IMR-90 (cell line): ENCODE measurements around the gene RUNDC3A. TPM values are rescaled to one million over a fixed set of nuclear protein-coding genes. Genes with fewer than 3 reads are reported as not detected.

Source experiments
- ATAC-seq: fragments of 200-7000 bp; cut with Tn5 transposase; 2 replicates; pipeline ENCODE4 v1.9.1; 2020; ENCODE audit warnings: low read depth, mild to moderate bottlenecking, moderate library complexity
- BruUV-seq: library from RNA; stranded (reverse); fragments of 400-500 nt; replicated peaks from 2 replicates; lab custom pipeline; 2021; lab: Mats Ljungman, UMichigan
- CTCF ChIA-PET: fragments of 300-600 bp; formaldehyde crosslinking; extraction: SDS; loops from one replicate; lab custom pipeline; 2021; ENCODE audit warnings: antibody characterized with exemption; lab: Yijun Ruan, JAX
- POLR2A ChIA-PET: fragments of 300-600 bp; sonication (Branson Sonifier 250); formaldehyde crosslinking; loops from one replicate; lab custom pipeline; 2022; ENCODE audit warnings: antibody characterized with exemption; ENCODE audit not compliant: unreplicated experiment; lab: Charles Lee
- DNase-seq: peaks from one replicate; pipeline ENCODE4 v3.0.0; 2013
- H2AFZ ChIP-seq: replicated peaks from 2 replicates; pipeline ENCODE3; 2013; ENCODE audit warnings: low read length, mild to moderate bottlenecking; ENCODE audit not compliant: poor library complexity
- H2AK5ac ChIP-seq: 2 replicates; pipeline ENCODE4 v1.6.1; 2013; ENCODE audit warnings: low read depth, low read length, inconsistent platforms
- H2AK9ac ChIP-seq: replicated peaks from 2 replicates; pipeline ENCODE3; 2013; ENCODE audit warnings: mild to moderate bottlenecking, low read depth, low read length, moderate library complexity; ENCODE audit not compliant: poor library complexity
- H2BK120ac ChIP-seq: 2 replicates; pipeline ENCODE4 v1.6.1; 2013; ENCODE audit warnings: low read depth, low read length, inconsistent platforms
- H2BK15ac ChIP-seq: 3 replicates; pipeline ENCODE4 v1.6.1; 2013; ENCODE audit warnings: low read depth, low read length, inconsistent platforms
- H2BK20ac ChIP-seq: 2 replicates; pipeline ENCODE4 v1.6.1; 2013; ENCODE audit warnings: low read depth, mild to moderate bottlenecking, inconsistent platforms, low read length, moderate library complexity
- H2BK5ac ChIP-seq: 2 replicates; pipeline ENCODE4 v1.6.1; 2013; ENCODE audit warnings: mild to moderate bottlenecking, low read depth, low read length, inconsistent platforms; ENCODE audit not compliant: poor library complexity, severe bottlenecking
- H3K14ac ChIP-seq: replicated peaks from 2 replicates; pipeline ENCODE4 v1.6.1; 2013; ENCODE audit warnings: low read depth, low read length, inconsistent platforms
- H3K18ac ChIP-seq: 2 replicates; pipeline ENCODE4 v1.6.1; 2013; ENCODE audit warnings: low read depth, low read length, control low read depth
- H3K23ac ChIP-seq: 2 replicates; pipeline ENCODE4 v1.6.1; 2013; ENCODE audit warnings: low read depth, low read length, inconsistent platforms
- H3K27ac ChIP-seq: 2 replicates; pipeline ENCODE4 v1.5.1; 2013; ENCODE audit warnings: mild to moderate bottlenecking, control low read depth, low read length; ENCODE audit not compliant: insufficient read depth
- H3K27me3 ChIP-seq: 2 replicates; pipeline ENCODE4 v1.6.1; 2013; ENCODE audit warnings: low read length; ENCODE audit not compliant: control insufficient read depth, insufficient read depth
- H3K36me3 ChIP-seq: 2 replicates; pipeline ENCODE4 v1.6.1; 2013; ENCODE audit warnings: low read length, mixed read lengths; ENCODE audit not compliant: control insufficient read depth, insufficient read depth
- H3K4ac ChIP-seq: 2 replicates; pipeline ENCODE4 v1.6.1; 2013; ENCODE audit warnings: low read depth, low read length, inconsistent platforms
- H3K4me1 ChIP-seq: 2 replicates; pipeline ENCODE4 v1.6.1; 2013; ENCODE audit warnings: low read length, mixed read lengths; ENCODE audit not compliant: control insufficient read depth, insufficient read depth
- H3K4me2 ChIP-seq: 2 replicates; pipeline ENCODE4 v1.6.1; 2013; ENCODE audit warnings: low read depth, mild to moderate bottlenecking, control low read depth, low read length, moderate library complexity
- H3K4me3 ChIP-seq: 2 replicates; pipeline ENCODE4 v1.5.1; 2013; ENCODE audit warnings: low read depth, mild to moderate bottlenecking, control low read depth, low read length, moderate library complexity; ENCODE audit not compliant: insufficient read depth
- H3K56ac ChIP-seq: 2 replicates; pipeline ENCODE4 v1.6.1; 2013; ENCODE audit warnings: low read length, inconsistent platforms; ENCODE audit not compliant: insufficient read depth; ENCODE audit errors: extremely low read depth
- H3K79me1 ChIP-seq, 2 experiments: 2 replicates each; pipeline ENCODE4 v1.6.1; 2013; ENCODE audit warnings: low read length in 2 of 2, inconsistent platforms in 1 of 2, low read depth in 1 of 2
- H3K9ac ChIP-seq: 2 replicates; pipeline ENCODE4 v1.6.1; 2013; ENCODE audit warnings: low read depth, low read length, control low read depth
- H3K9me1 ChIP-seq: 2 replicates; pipeline ENCODE4 v1.6.1; 2013; ENCODE audit warnings: low read length, inconsistent platforms; ENCODE audit not compliant: insufficient read depth
- H3K9me3 ChIP-seq: 2 replicates; pipeline ENCODE4 v1.6.1; 2013; ENCODE audit warnings: low read length; ENCODE audit not compliant: control insufficient read depth, insufficient read depth
- H4K20me1 ChIP-seq: 2 replicates; pipeline ENCODE4 v1.6.1; 2013; ENCODE audit warnings: low read length, inconsistent platforms; ENCODE audit not compliant: insufficient read depth
- H4K5ac ChIP-seq: 2 replicates; pipeline ENCODE4 v1.6.1; 2013; ENCODE audit warnings: mild to moderate bottlenecking, low read depth, low read length, control low read depth
- H4K8ac ChIP-seq, 2 experiments: 2 replicates each; pipeline ENCODE4 v1.6.1; 2013; ENCODE audit warnings: low read depth in 2 of 2, low read length in 2 of 2, control low read depth in 1 of 2, inconsistent platforms in 1 of 2
- H4K91ac ChIP-seq: 2 replicates; pipeline ENCODE4 v1.6.1; 2013; ENCODE audit warnings: low read depth, low read length, inconsistent platforms; ENCODE audit not compliant: insufficient read depth
- BHLHE40 ChIP-seq: fragments of 150-350 bp; IDR thresholded peaks from 2 replicates; pipeline ENCODE4 v1.6.1; 2016; ENCODE audit warnings: mild to moderate bottlenecking, low read depth, low read length
- CEBPB ChIP-seq: IDR thresholded peaks from 2 replicates; pipeline ENCODE4 v1.6.1; 2012; ENCODE audit warnings: low read depth, low read length, improper control_type of control experiment
- CHD1 ChIP-seq: IDR thresholded peaks from 2 replicates; pipeline ENCODE4 v1.6.1; 2012; ENCODE audit warnings: low read depth, low read length, improper control_type of control experiment
- CTCF ChIP-seq: conservative IDR thresholded peaks from 2 replicates; pipeline ENCODE4 v1.5.1; 2012; ENCODE audit warnings: mild to moderate bottlenecking, low read depth, low read length, improper control_type of control experiment
- ELK1 ChIP-seq: fragments of 150-350 bp; IDR thresholded peaks from 2 replicates; pipeline ENCODE4 v1.6.1; 2016; ENCODE audit warnings: low read depth, mild to moderate bottlenecking, low read length, moderate library complexity, borderline replicate concordance
- FOS ChIP-seq: fragments of 150-350 bp; IDR thresholded peaks from 2 replicates; pipeline ENCODE4 v1.6.1; 2016; ENCODE audit warnings: low read depth, low read length
- MAFK ChIP-seq: IDR thresholded peaks from 2 replicates; pipeline ENCODE4 v1.6.1; 2012; ENCODE audit warnings: low read depth, low read length, improper control_type of control experiment
- MAZ ChIP-seq: IDR thresholded peaks from 2 replicates; pipeline ENCODE4 v1.6.1; 2012; ENCODE audit warnings: low read depth, mild to moderate bottlenecking, low read length, improper control_type of control experiment, moderate library complexity, borderline replicate concordance
- MXI1 ChIP-seq: IDR thresholded peaks from 2 replicates; pipeline ENCODE4 v1.6.1; 2012; ENCODE audit warnings: low read depth, mild to moderate bottlenecking, low read length, moderate library complexity, borderline replicate concordance
- NFE2L2 ChIP-seq: fragments of 150-350 bp; IDR thresholded peaks from 2 replicates; pipeline ENCODE4 v1.6.1; 2016; ENCODE audit warnings: low read depth, mild to moderate bottlenecking, low read length
- POLR2A ChIP-seq: IDR thresholded peaks from 2 replicates; pipeline ENCODE4 v1.6.1; 2012; ENCODE audit warnings: mild to moderate bottlenecking, low read depth, low read length
- RAD21 ChIP-seq: IDR thresholded peaks from 2 replicates; pipeline ENCODE4 v1.6.1; 2012; ENCODE audit warnings: low read length, improper control_type of control experiment
- RCOR1 ChIP-seq: IDR thresholded peaks from 2 replicates; pipeline ENCODE4 v1.6.1; 2012; ENCODE audit warnings: mild to moderate bottlenecking, low read length, improper control_type of control experiment; ENCODE audit not compliant: insufficient replicate concordance
- RFX5 ChIP-seq: IDR thresholded peaks from 2 replicates; pipeline ENCODE4 v1.8.0; 2012; ENCODE audit warnings: low read depth, mild to moderate bottlenecking, low read length, moderate library complexity
- SMC3 ChIP-seq: fragments of 150-350 bp; IDR thresholded peaks from 2 replicates; pipeline ENCODE4 v1.6.1; 2016; ENCODE audit warnings: low read depth, mild to moderate bottlenecking, antibody characterized with exemption, low read length, moderate library complexity
- WGBS, 2 experiments: methylation state at CpG; one replicate each; pipeline versions ENCODE4 v1.1.5 to v1.1.7; 2013; ENCODE audit warnings: missing lambda C conversion rate in 2 of 2; ENCODE audit not compliant: insufficient read length in 1 of 2; ENCODE audit errors: extremely low coverage in 2 of 2; 5-methylcytosine and 5-hydroxymethylcytosine counted together
- dilution Hi-C: fragments of 300-500 bp; cut with HindIII; formaldehyde crosslinking; loops from one replicate; pipeline ENCODE4 v1.14.3; 2018; ENCODE audit warnings: low sequenced_read_pairs; ENCODE audit not compliant: unreplicated experiment
- in situ Hi-C: fragments of 300-500 bp; cut with MboI; formaldehyde crosslinking; loops from 3 replicates; pipeline ENCODE4 v1.14.3; 2019; ENCODE audit warnings: low sequenced_read_pairs, inconsistent platforms, mixed read lengths
- intact Hi-C: fragments of 100-400 bp; cut with micrococcal nuclease; formaldehyde crosslinking; loops from 2 replicates; pipeline ENCODE4 v1.10.0; 2022
- polyA plus RNA-seq, 3 experiments: library from polyadenylated mRNA; depleted of rRNA; stranded (reverse); fragments of >200 nt; gene quantifications; 2 replicates each; pipeline ENCODE4 v1.2.3, GENCODE V29; 2012; ENCODE audit warnings: low replicate concordance in 1 of 3
- total RNA-seq: library from RNA; depleted of rRNA; stranded (reverse); fragments of >200 nt; gene quantifications from 2 replicates; pipeline ENCODE4 v1.2.3, GENCODE V29; 2012
- TF ChIP-seq, protein P1 (sequence below): fragments of 150-350 bp; IDR thresholded peaks from 2 replicates; pipeline ENCODE4 v1.6.1; 2017; ENCODE audit warnings: mild to moderate bottlenecking, antibody characterized with exemption, low read length, low read depth

The RUNDC3A gene
- total and polyA plus RNA-seq, 2 of the 4 experiments (the other 2 are of a cell fraction): under 0.01 to 0.34 TPM

DNA sequence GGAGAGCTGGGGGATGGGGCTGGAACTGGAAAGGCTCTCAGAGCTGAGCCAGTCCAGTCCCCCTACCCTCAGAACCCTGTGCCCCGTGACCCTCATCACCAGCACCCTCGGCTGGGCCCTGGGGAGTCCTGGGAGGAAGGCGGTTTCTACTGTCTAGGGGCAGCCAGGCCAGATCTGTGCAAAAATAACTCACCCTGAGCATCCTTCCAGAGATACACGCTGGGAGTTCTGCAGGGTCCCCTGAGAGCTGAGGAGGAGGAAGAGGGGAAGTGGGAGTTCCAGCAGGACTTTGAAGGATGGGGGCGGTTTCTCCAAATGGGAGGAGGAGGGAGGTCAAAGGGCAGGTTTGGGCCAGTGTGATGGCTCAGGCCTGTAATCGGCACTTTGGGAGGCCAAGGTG lies 35.4 kb upstream of the RUNDC3A start:
- ChIA-PET POLR2A (interaction anchor here (0.6 kb wide), 1 partner anchor 73 kb away, joined by 3 read pairs; the partner anchor contains the start of gene ATXN7L3), CTCF (no interaction called here)
- Histone ChIP-seq H3K4me2 (no peak overlapping the region), H3K4me1 (no peaks in the 10 kb centered on the region), H3K27me3 (peaks cover 39% of the 10 kb centered on the region), H3K27ac (no peak overlapping the region), H3K14ac (no peak overlapping the region), H2AFZ (no peak overlapping the region), H3K4ac (no peak overlapping the region), H2BK20ac (no peak overlapping the region), H2AK5ac (no peak overlapping the region), H4K8ac (no peak overlapping the region), H3K23ac (no peak overlapping the region), H3K18ac (no peak overlapping the region), H3K36me3 (no peaks in the 10 kb centered on the region), H4K20me1 (no peaks in the 10 kb centered on the region), H2BK5ac (no peak overlapping the region), H2AK9ac (no peak overlapping the region), H3K9me3 (no peaks in the 10 kb centered on the region), H4K5ac (no peak overlapping the region), H3K56ac (no peak overlapping the region), H3K9ac (no peak overlapping the region), H3K4me3 (no peak overlapping the region), H4K91ac (no peak overlapping the region), H3K79me1 (no peaks in the 10 kb centered on the region), H2BK15ac (no peak overlapping the region), H2BK120ac (no peak overlapping the region), H3K9me1 (no peaks in the 10 kb centered on the region)
- DNase-seq (no peak), ATAC-seq (no peak)
- TF ChIP-seq MXI1 (no peak), MAFK (no peak), RAD21 (no peak), CHD1 (no peak), BHLHE40 (no peak), MAZ (no peak), FOS (no peak), CTCF (no peak), CEBPB (no peak), ELK1 (no peak), RCOR1 (no peak), RFX5 (no peak), POLR2A (no peak), NFE2L2 (no peak), SMC3 (no peak)
- TF ChIP-seq, protein P1, sequence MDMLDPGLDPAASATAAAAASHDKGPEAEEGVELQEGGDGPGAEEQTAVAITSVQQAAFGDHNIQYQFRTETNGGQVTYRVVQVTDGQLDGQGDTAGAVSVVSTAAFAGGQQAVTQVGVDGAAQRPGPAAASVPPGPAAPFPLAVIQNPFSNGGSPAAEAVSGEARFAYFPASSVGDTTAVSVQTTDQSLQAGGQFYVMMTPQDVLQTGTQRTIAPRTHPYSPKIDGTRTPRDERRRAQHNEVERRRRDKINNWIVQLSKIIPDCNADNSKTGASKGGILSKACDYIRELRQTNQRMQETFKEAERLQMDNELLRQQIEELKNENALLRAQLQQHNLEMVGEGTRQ: no peak
- intact Hi-C loops (no loop called here), in situ Hi-C loops (no loop called here), dilution Hi-C loops (no loop called here)
- BruUV-seq: no TSS peak
- WGBS, 2 experiments: no CpG with 5 or more reads among the region's 6 CpGs
